ENCODE measurements around the gene BBS9.

BBS9 gene

GRCh38 chr7:33118383-33118782 lies 11.0 kb upstream of the BBS9 start:
- no peak for DNase-seq (ENCODE audit: low read depth in 2 of 3, low spot score in 1 of 3)

GRCh38 chr7:33127085-33127484 lies 2.3 kb upstream of the BBS9 start:
- no peak for DNase-seq (ENCODE audit: low read depth in 2 of 3, low spot score in 1 of 3)

GRCh38 chr7:33128631-33128989 lies 754 bp upstream of the BBS9 start:
- DNase-seq (ENCODE audit: low read depth in 2 of 3, low spot score in 1 of 3), result no peak

- no peak for DNase-seq (ENCODE audit: low read depth in 2 of 3, low spot score in 1 of 3)
Measured at GRCh38 chr7:33129806-33130153, 416 bp downstream of the BBS9 start.

- no peak for DNase-seq (ENCODE audit: low read depth in 2 of 3, low spot score in 1 of 3)
Measured at GRCh38 chr7:33130184-33130583, 820 bp downstream of the BBS9 start.

GRCh38 chr7:33137103-33137502 lies 7.7 kb downstream of the BBS9 start:
- DNase-seq (ENCODE audit: low read depth in 2 of 3, low spot score in 1 of 3), result no peak

GRCh38 chr7:33142585-33142984 lies 13.2 kb downstream of the BBS9 start:
- no peak for DNase-seq (ENCODE audit: low read depth in 2 of 3, low spot score in 1 of 3)

- no peak for DNase-seq (ENCODE audit: low read depth in 2 of 3, low spot score in 1 of 3)
Measured at GRCh38 chr7:33143996-33144718, 14.8 kb downstream of the BBS9 start.

DNA sequence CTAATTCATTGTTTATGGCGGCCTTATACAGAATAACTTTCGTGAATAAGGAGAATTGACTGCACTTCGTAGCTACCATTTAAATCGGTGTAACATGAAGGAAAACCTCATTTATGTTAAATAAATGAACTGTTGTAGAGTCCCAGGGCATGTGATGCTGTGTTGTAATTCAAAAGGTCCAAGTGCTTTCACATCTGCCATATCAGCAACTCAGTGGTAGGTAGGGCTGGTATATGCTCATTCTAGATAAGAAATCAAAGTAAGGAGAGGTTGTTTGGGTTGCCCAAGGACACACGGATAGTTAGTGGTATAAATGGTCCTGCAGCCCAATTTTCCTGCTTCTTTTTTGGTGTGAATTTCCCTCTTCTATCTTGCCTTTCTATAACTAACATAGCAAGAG lies 15.8 kb downstream of the BBS9 start:
- DNase-seq (ENCODE audit: low read depth in 2 of 3, low spot score in 1 of 3), result no peak

- DNase-seq (ENCODE audit: low read depth in 2 of 3, low spot score in 1 of 3), result no peak
Measured at GRCh38 chr7:33152087-33152486, 22.7 kb downstream of the BBS9 start.

DNA sequence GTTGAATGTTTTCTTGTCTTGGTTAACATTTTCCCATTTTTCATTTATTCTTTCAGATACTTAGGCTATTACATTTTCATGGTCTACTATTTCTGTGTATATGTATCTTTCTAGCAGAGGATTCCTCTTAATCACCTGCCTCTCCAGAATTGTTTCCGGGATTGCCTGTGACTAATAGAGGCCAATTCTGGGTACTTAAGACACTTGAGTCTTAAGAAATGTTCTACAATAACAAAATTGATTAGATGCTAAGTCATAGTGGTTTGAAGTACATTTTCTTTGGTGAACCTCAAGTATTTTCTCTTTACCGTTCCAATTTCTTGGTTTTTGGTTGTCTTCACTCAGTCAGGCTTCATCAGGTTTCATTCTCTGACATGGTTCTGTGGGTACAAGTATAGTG lies 26.4 kb downstream of the BBS9 start:
- DNase-seq (ENCODE audit: low read depth in 2 of 3, low spot score in 1 of 3), result no peak

GRCh38 chr7:33156441-33156840 lies 27.1 kb downstream of the BBS9 start:
- no peak for DNase-seq (ENCODE audit: low read depth in 2 of 3, low spot score in 1 of 3)

DNA sequence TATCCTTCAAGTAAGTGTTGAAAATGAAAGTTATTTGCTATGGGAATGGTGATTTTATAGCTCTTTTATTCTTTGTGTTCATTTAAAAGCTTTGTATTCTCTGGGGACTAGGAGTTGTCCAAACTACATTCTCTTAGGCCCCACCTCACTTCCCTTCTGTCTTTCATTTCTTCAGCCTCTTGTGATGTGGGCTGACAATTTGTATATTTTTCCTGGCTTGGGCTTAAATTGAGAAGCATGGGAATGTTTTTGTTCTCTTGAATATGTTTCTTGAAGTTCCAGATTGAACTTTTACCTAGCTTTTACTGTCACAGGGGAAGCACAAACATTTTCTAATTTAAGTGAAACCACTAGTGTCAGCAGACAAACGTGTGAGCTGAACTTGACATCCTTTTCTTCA lies 27.9 kb downstream of the BBS9 start:
- DNase-seq (ENCODE audit: low read depth in 2 of 3, low spot score in 1 of 3), result no peak

DNA sequence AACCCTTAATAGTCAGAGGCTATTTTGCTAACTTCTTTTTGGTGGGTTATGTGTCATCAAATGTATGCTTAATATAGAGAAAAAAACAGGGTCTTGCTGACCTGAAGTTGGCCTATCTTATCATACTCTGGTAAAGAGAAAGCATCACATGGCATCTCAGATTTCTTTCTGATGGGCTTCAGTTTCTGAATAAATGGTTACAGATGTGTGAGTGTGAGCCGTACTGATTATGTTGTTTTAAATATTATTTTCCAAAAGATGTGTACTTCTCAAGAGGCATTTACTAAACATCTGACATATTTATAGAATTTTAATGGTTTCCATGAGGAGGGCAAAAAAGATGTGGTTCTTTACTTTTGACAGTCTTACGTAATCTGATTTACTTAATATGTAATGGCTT lies 28.4 kb downstream of the BBS9 start:
- DNase-seq (ENCODE audit: low read depth in 2 of 3, low spot score in 1 of 3), result no peak

- DNase-seq (ENCODE audit: low read depth in 2 of 3, low spot score in 1 of 3), result no peak
Measured at GRCh38 chr7:33177876-33178275, 48.5 kb downstream of the BBS9 start.

DNA sequence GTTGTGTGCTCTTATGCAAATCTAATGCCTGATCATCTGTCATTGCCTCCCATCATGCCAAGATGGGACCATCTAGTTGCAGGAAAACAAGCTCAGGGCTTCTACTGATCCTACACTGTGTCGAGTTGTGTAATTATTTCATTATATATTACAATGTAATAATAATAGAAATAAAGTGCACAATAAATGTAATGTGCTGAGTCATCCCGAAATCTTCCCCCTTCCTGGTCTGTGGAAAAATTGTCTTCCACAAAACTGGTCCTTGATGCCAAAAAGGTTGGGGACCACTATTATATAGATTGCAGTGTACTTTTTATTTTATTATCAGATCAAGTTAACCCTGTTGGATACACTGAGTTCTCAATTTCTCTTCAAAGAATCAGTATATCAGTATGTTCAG lies 50.2 kb downstream of the BBS9 start:
- no peak for DNase-seq (ENCODE audit: low read depth in 2 of 3, low spot score in 1 of 3)

- no peak for DNase-seq (ENCODE audit: low read depth in 2 of 3, low spot score in 1 of 3)
Measured at GRCh38 chr7:33183504-33183903, 54.1 kb downstream of the BBS9 start.

- DNase-seq (ENCODE audit: low read depth in 2 of 3, low spot score in 1 of 3), result no peak
Measured at GRCh38 chr7:33184828-33185227, 55.5 kb downstream of the BBS9 start.

GRCh38 chr7:33185786-33186185 lies 56.4 kb downstream of the BBS9 start:
- peak in 1 of 3 donors; percentile 3 for DNase-seq (ENCODE audit: low read depth in 2 of 3, low spot score in 1 of 3)

DNA sequence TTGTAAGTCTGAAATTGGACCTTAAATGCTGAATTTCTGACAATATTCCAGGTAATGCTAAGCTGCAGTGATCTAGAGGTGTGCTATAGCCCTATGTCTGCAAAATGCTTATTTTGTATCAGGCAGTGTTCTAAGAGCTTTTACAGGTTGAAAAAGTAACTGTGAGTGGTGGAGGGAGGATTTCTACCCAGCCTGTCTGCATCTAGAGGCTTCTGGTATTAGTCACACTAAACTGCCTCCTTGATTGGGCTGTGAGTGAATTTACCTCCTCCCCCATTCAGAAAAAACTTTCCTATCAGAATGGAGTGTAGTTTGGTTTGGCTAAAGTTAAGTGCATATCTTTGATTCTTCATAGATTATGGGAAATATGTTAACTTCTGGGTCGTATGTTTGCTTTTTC lies 56.8 kb downstream of the BBS9 start:
- DNase-seq (ENCODE audit: low read depth in 2 of 3, low spot score in 1 of 3), result no peak

GRCh38 chr7:33190688-33191304 lies 61.4 kb downstream of the BBS9 start:
- no peak for DNase-seq (ENCODE audit: low read depth in 2 of 3, low spot score in 1 of 3)

DNA sequence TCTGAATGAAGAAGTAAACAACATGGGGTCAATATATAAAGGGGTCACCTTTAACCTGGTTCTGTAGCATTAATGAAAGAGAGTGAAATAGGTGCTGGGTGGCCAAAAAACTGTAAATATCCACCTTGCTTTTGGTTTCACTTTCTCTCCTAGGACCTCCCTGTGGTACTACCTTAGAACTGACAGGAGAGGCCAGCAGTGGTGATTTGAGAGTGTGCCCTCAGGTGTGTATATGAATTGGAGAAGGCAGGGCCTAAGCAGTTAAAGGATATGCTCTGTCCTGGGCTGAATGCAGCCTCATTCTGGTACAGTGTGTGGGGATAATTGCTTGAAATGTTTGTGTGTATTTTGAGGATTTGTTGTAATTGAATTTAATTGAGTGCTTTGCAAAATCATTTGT lies 62.0 kb downstream of the BBS9 start:
- no peak for DNase-seq (ENCODE audit: low read depth in 2 of 3, low spot score in 1 of 3)

GRCh38 chr7:33192695-33193291 lies 63.4 kb downstream of the BBS9 start:
- no peak for DNase-seq (ENCODE audit: low read depth in 2 of 3, low spot score in 1 of 3)
